K562 (cell line): ENCODE measurements around the gene MYADML2. TPM values are rescaled to one million over a fixed set of nuclear protein-coding genes. Genes with fewer than 3 reads are reported as not detected.

Experiments used
- ARNT ChIP-seq, 2 experiments: fragments of 450-650 bp; IDR thresholded peaks; 2 replicates each; pipeline ENCODE4 v1.6.1; 2016; ENCODE audit warnings: mild to moderate bottlenecking in 1 of 2
- CCNT2 ChIP-seq: IDR thresholded peaks from 2 replicates; pipeline ENCODE4 v1.6.1; 2011; ENCODE audit warnings: borderline replicate concordance, low read depth, mild to moderate bottlenecking, moderate library complexity, mixed read lengths, low read length; ENCODE audit not compliant: insufficient read length; ENCODE audit errors: extremely low read depth
- E2F6 ChIP-seq, 2 experiments: IDR thresholded peaks; 2 replicates each; pipeline ENCODE4 v1.6.1; 2011; ENCODE audit warnings: borderline replicate concordance in 1 of 2, control low read depth in 1 of 2, low read depth in 1 of 2, low read length in 1 of 2, mild to moderate bottlenecking in 1 of 2, mixed read lengths in 1 of 2, moderate library complexity in 1 of 2; ENCODE audit not compliant: insufficient read depth in 1 of 2, insufficient read length in 1 of 2, poor library complexity in 1 of 2, severe bottlenecking in 1 of 2; ENCODE audit errors: extremely low read depth in 1 of 2
- EP300 ChIP-seq: IDR thresholded peaks from 2 replicates; pipeline ENCODE4 v1.6.1; 2012; ENCODE audit warnings: low read length, improper control_type of control experiment
- FOXJ3 ChIP-seq: sonication (generic); formaldehyde crosslinking; IDR thresholded peaks from 2 replicates; pipeline ENCODE4 v1.4.0; 2020; ENCODE audit warnings: mild to moderate bottlenecking, missing genetic modification reagents
- HOMEZ ChIP-seq: fragments of 250-450 bp; sonication (Bioruptor Pico); IDR thresholded peaks from 2 replicates; pipeline ENCODE4 v1.4.0; 2020; ENCODE audit warnings: mild to moderate bottlenecking, moderate library complexity
- ILK ChIP-seq: fragments of 450-650 bp; IDR thresholded peaks from 2 replicates; pipeline ENCODE4 v1.6.1; 2016; ENCODE audit warnings: missing genetic modification characterization, low read depth, mild to moderate bottlenecking, missing compliant biosample characterization, moderate library complexity, borderline replicate concordance
- KLF1 ChIP-seq: fragments of 450-650 bp; IDR thresholded peaks from 2 replicates; pipeline ENCODE4 v1.6.1; 2016; ENCODE audit warnings: missing genetic modification characterization, missing compliant biosample characterization
- MEF2A ChIP-seq: IDR thresholded peaks from 2 replicates; pipeline ENCODE4 v1.6.1; 2011; ENCODE audit warnings: low read depth, mild to moderate bottlenecking, low read length, moderate library complexity; ENCODE audit not compliant: control insufficient read depth
- MYC ChIP-seq, 2 experiments: fragments of 250-450 bp in 1 of 2; sonication (Bioruptor Pico) in 1 of 2; IDR thresholded peaks; 2 replicates each; pipeline versions ENCODE4 v1.5.1 to v1.6.1; 2012 to 2021; ENCODE audit warnings: low read depth in 2 of 2, borderline replicate concordance in 1 of 2, improper control_type of control experiment in 1 of 2, low read length in 1 of 2, mild to moderate bottlenecking in 1 of 2, moderate library complexity in 1 of 2
- NBN ChIP-seq: fragments of 450-650 bp; IDR thresholded peaks from 2 replicates; pipeline ENCODE4 v1.6.1; 2016; ENCODE audit warnings: low read depth, mild to moderate bottlenecking
- PHB2 ChIP-seq: fragments of 450-650 bp; IDR thresholded peaks from 2 replicates; pipeline ENCODE4 v1.6.1; 2017; ENCODE audit warnings: low read depth
- RB1 ChIP-seq: fragments of 450-650 bp; IDR thresholded peaks from 2 replicates; pipeline ENCODE4 v1.6.1; 2017; ENCODE audit warnings: low read depth, mild to moderate bottlenecking
- ZBTB33 ChIP-seq: sonication (generic); formaldehyde crosslinking; IDR thresholded peaks from 2 replicates; pipeline ENCODE4 v1.8.1; 2023; ENCODE audit warnings: mild to moderate bottlenecking, missing genetic modification reagents
- ZC3H11A ChIP-seq: IDR thresholded peaks from 2 replicates; pipeline ENCODE4 v1.6.1; 2012; ENCODE audit warnings: low read depth, low read length, improper control_type of control experiment
- ZNF12 ChIP-seq: sonication (generic); formaldehyde crosslinking; IDR thresholded peaks from 2 replicates; pipeline ENCODE4 v1.4.0; 2020; ENCODE audit warnings: mild to moderate bottlenecking, missing genetic modification reagents
- ZNF121 ChIP-seq: sonication (generic); formaldehyde crosslinking; conservative IDR thresholded peaks from 2 replicates; pipeline ENCODE4 v1.8.0; 2022; ENCODE audit warnings: missing genetic modification reagents
- ZNF785 ChIP-seq: fragments of 250-450 bp; sonication (Bioruptor Pico); IDR thresholded peaks from 2 replicates; pipeline ENCODE4 v1.4.0; 2020; ENCODE audit warnings: mild to moderate bottlenecking
- polyA plus RNA-seq, 8 experiments: library from polyadenylated mRNA; depleted of rRNA in 4 of 8; stranded (reverse) in 5 of 8; unstranded in 3 of 8; fragments of >200 nt; fragmentation: Nextera tagmentation in 2 of 8; fragmentation: Illumina TruSeq in 1 of 8; extraction: Ambion mirVana in 2 of 8; extraction: Trizol in 1 of 8; gene quantifications; 2 replicates each; pipeline versions ENCODE4 v1.2.1 to v1.2.3, GENCODE V29; 2011 to 2014; ENCODE audit warnings: inconsistent platforms in 1 of 8, missing spikeins in 1 of 8
- total RNA-seq, 7 experiments: library from RNA; depleted of rRNA in 6 of 7; stranded (reverse); fragments of >200 nt in 6 of 7; fragmentation: Illumina TruSeq in 2 of 7; extraction: Trizol in 2 of 7; gene quantifications; 2 replicates each; pipeline versions ENCODE4 v1.2.1 to v1.2.3, GENCODE V29; 2011 to 2021; ENCODE audit warnings: low replicate concordance in 1 of 7
- TF ChIP-seq, protein P1 (sequence below): conservative IDR thresholded peaks from 2 replicates; pipeline ENCODE4 v1.6.1; 2011; ENCODE audit warnings: low read depth, mild to moderate bottlenecking, low read length; ENCODE audit not compliant: control insufficient read depth

The MYADML2 gene
- total and polyA plus RNA-seq, 9 of the 15 experiments (the other 6 are each of a cell fraction or from before 2014, with no cell fraction given), result not detected

DNA sequence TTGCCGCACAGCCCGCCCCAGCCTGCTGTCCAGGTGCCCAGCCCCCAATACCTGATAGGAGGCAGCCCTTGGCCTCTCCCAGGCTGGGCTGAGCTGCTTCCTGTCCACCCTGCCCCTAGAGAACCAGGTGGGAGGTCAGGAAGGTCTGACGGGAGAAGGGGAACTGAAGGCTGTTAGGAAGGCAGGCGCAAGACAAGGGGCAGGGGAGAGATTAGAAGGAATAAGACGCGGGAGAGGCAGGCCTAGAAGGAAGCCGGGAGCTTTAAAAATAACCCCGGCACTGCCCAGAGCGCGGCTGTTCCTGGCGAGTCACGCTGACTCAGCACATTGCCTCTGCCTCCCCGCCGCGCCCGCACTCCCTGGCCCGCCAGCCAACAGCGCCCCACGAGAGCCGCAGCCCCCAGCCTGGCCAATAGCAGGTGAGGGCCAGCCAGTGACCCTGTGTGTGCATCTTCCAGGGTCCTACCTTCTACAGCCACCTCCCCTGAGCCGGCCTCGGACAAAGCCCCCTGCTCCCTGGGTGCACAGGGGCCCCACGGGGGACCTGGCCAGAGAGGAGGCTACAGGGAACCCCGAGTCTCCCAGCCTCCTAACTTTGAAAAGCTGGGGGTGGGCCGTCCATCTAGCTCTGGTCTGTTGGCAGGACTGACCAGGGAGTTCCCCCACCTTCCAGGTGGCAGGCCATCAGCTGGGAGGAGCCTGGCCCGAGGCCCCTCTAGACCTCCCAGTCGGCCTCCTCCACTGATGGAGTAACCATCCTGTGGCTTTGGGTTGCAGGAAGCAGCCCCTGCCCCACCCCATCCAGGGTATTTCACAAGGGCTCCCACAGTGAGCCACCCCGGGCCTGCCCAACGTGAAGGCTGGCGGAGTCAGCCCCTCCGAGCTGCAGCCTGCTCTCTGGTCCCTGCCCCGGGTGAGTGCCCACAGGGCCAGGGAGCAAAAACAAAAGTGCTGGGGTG lies 23.5 kb downstream of the MYADML2 start (continued):
- no peak for TF ChIP-seq ZBTB33 (CRISPR knock-in tag)
- peak in 1 of 2 experiments; percentile 70 for TF ChIP-seq E2F6 (IDR thresholded peaks at IDR 0.05; ENCODE audit: borderline replicate concordance in 1 of 2, extremely low read depth in 1 of 2, insufficient read depth in 1 of 2, insufficient read length in 1 of 2, low read depth in 1 of 2, low read length in 1 of 2, poor library complexity in 1 of 2, severe bottlenecking in 1 of 2)
- TF ChIP-seq EP300, result peak; percentile 73
- TF ChIP-seq NBN, result peak; percentile 76
- no peak for TF ChIP-seq ZNF785 (CRISPR knock-in tag)
- TF ChIP-seq KLF1 (tag), result no peak
- TF ChIP-seq HOMEZ (CRISPR knock-in tag), result peak; percentile 22; the same call in 1 of the 2 replicates
- TF ChIP-seq ZNF12 (CRISPR knock-in tag), result no peak
- TF ChIP-seq, protein P1, sequence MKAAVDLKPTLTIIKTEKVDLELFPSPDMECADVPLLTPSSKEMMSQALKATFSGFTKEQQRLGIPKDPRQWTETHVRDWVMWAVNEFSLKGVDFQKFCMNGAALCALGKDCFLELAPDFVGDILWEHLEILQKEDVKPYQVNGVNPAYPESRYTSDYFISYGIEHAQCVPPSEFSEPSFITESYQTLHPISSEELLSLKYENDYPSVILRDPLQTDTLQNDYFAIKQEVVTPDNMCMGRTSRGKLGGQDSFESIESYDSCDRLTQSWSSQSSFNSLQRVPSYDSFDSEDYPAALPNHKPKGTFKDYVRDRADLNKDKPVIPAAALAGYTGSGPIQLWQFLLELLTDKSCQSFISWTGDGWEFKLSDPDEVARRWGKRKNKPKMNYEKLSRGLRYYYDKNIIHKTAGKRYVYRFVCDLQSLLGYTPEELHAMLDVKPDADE, result peak; percentile 78; the same call in 1 of the 2 replicates
- peak; percentile 81; the same call in 1 of the 2 replicates for TF ChIP-seq RB1
- TF ChIP-seq ARNT (IDR thresholded peaks at IDR 0.05), result peak in 1 of 2 experiments; percentile 64; a peak in 1 of 4 replicates
- peak; percentile 47; the same call in 1 of the 2 replicates for TF ChIP-seq MEF2A
- no peak for TF ChIP-seq FOXJ3 (CRISPR knock-in tag)
- TF ChIP-seq ZNF121, result no peak
- 0 out of 2 replicates have a peak, but pooled peaks have one; percentile 46 for TF ChIP-seq ZC3H11A
- no peak for TF ChIP-seq ILK (tag)
- peak; percentile 90 for TF ChIP-seq CCNT2
- TF ChIP-seq MYC (IDR thresholded peaks at IDR 0.05; ENCODE audit: low read depth, low read length), result peak; percentile 82
- TF ChIP-seq MYC (CRISPR knock-in tag; IDR thresholded peaks at IDR 0.05; ENCODE audit: borderline replicate concordance, low read depth), result no peak
- no peak for TF ChIP-seq PHB2
